Erythroblast (primary cell): ENCODE measurements around the gene INHBE.

Experiments used
- GATA1 ChIP-seq: IDR thresholded peaks from 2 replicates; pipeline ENCODE4 v1.6.1; 2011; ENCODE audit warnings: low read depth, mild to moderate bottlenecking, control low read depth, low read length, moderate library complexity
- POLR2A ChIP-seq: IDR thresholded peaks from 2 replicates; pipeline ENCODE4 v1.6.1; 2011; ENCODE audit warnings: mild to moderate bottlenecking, low read length

- TF ChIP-seq POLR2A: no peak
- no peak for TF ChIP-seq GATA1
Observed at GRCh38 chr12:57410534-57410933, 44.6 kb upstream of the INHBE start.
